Activated naive CD4-positive, alpha-beta T cell treated with anti-CD3 and anti-CD28 coated beads, Interleukin-2, amount 50 U/mL, for 16 hours (primary cell): ENCODE measurements around the gene KLHL2.

Experiments
- DNase-seq: peaks from one replicate; pipeline ENCODE4 v3.0.0-alpha.2; 2020

Gene KLHL2

DNA sequence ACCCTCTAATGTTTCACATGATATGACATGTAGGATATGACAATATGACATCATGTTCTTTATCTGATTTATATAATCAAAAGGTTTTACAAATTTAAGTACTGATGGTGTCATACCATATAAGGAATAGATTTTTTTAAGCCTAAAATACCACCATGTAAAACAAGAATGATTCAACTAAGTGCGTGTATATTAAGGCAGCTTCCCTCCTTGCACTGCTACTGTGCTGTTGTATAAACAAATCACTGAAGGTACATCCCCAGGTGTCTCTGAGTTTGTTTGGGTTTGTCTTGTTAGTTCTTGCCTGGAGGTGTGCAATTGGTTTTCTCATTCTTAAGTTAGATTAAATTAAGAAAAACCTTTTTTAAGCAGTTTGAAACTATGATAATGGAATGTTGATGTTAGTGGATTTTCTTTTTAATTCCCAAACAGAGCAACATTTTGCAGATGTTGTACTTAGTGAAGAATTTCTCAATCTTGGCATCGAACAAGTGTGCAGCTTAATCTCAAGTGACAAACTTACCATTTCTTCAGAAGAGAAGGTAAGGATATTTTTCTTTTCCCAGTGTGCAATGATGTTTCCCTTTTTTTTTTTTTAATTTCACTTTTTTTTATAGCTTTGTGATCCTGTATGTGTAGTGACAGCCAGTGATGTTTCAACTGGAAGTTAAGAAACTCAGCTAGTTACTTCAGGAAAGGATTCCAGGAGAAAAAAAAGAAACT is 86.7 kb downstream of the KLHL2 start:
- DNase-seq = no peak

DNA sequence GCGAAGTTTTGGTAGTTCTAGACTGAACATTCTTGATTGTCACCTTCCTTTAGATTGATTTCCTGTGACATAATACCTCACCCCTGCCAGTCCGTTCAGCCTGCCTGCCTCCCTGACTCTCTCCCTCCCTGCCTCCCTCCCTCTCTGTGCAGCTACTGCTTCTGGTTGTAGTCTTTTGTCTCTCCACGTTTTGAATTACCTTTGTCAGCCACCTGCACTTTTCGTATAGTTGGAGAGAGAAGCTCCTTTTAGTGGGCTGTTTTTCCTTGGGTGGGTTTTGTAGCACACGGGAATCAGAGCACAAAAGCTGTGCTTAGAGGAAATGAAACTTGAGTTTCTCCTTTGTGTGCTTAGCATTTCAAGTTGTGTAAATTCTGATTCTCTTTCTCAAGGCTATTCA is 87.5 kb downstream of the KLHL2 start:
- DNase-seq = no peak

DNA sequence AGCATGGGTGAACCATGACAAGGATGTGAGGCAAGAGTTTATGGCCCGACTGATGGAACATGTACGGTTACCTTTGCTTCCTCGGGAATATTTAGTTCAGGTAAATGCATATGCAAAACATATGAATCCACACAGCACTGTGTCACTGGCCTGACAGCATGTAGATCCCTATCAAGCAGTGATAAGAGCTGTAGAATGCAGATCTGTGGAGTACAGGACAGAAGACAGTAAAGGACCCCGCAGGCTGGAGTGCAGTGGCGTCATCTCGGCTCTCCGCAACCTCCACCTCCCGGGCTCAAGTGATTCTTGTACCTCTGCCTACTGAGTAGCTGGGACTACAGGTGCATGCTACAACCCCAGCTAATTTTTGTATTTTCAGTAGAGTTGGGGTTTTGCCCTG is 90.3 kb downstream of the KLHL2 start:
- no peak for DNase-seq

DNA sequence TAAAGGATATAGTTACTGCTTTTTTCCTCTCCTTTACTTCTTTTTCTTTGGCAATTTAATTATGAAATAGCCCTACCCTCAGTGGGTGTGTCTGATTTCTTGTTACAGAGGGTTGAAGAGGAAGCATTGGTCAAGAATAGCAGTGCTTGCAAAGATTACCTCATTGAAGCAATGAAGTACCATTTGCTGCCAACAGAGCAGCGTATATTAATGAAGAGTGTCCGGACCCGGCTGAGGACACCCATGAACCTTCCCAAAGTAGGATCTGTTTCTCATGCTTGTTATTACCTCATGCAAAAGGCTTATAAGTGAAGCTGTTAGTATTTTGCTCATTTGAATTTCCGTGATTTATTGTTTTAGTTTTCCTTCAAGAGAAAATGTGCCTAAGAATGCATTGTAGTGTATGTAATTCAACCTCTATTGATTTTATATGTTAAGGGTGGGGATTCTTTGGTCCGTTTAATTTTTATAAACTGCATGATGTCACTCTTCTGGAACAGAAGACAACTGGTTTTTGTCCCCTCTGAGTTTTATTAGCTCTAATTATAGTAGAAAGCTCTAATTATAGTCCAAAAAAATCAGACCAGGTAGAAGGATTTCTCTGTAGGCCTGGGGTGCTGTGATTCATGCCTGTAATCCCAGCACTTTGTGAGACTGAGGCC is 92.2 kb downstream of the KLHL2 start:
- DNase-seq = no peak

DNA sequence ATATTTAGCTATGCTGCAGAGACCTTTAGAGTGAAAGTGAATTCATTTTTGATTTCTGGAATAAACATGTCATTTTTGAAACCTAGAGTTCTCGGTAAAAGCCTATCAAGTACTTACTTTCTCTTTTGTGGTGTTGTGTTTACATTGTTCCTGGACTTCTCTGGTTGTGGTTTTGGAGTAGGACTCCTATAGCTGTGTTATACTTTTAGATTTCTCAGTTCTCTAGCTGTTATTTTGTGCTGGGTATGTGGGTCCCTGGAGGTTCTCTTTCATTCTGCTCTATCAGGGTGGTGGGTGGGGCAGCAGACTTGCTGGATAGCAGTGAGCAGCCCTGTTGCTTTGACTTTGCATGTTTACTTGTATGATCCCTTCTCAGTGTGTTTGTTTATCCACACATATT is 94.5 kb downstream of the KLHL2 start:
- no peak for DNase-seq

DNA sequence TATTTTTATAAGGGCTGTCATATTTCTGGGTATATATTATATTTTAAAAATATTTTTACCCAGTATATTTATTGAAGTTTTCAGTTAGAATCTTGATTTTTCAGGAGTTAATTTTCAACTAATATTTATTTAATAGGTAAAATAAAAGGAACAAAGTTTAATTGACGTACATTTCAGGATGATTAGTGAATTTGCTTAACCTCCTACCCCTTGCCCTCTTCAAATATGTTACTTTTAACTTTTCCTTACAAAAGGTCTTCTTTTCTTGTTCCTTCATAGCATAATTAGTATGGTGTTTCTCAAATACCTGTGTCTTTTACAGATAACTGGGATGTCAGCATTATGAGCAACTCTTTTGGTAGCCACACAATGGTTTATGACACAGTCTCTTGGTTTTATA is 95.3 kb downstream of the KLHL2 start:
- DNase-seq = no peak

DNA sequence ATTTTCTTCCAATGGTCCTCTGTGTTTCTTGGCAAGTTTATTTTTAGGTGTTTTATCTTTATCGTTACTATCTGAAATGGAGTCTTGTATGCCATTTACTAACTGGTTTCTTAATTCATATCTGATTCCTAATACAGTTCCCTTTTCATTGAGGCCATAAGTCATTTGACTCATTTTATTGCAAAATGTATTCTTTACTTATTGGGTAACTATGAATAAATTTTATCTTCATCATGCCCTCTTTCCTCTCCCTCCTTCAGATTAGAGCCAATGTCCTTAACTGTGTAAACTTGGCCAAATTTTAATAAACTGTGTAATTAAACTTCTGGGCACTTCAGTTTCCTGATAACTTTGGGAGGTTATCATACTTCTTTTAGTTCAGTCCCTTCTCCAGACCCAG is 100.8 kb downstream of the KLHL2 start:
- DNase-seq = no peak

DNA sequence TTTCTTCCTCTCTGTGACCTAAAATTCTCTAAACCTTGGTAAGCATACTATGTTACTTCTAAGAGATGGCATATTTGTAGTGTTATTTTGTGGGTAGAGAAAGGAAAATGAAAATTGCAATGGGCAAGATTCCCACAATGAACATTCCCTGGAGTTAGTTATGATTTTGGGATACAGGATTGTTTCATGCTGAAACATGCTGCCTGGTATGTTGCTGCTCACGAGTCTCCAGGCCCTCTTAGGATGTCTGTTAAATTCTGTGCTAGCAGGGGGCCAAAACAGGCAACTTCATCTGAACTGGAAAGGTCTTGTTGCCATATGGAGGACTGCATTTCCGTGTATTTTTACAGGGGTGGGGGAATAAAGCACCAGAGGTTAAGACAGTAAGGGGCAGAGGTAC is 101.2 kb downstream of the KLHL2 start:
- DNase-seq = no peak

DNA sequence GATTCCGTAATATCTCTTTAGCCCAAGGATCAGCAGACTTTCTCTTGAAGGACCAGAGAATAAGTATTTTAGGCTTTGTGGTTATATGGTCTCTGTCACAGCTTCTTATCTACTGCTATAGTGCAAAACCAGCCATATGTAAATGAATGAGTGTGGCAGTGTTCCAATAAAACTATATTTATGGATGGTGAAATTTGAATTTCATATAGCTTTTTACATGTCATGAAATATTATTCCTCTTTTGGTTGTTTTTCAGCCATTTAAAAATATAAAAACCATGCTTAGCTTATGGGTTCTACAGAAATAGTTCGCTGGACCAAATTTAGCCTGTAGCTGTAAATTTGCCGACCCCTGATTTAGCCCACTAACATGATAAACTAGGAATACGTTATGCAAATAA is 102.1 kb downstream of the KLHL2 start:
- DNase-seq = no peak

DNA sequence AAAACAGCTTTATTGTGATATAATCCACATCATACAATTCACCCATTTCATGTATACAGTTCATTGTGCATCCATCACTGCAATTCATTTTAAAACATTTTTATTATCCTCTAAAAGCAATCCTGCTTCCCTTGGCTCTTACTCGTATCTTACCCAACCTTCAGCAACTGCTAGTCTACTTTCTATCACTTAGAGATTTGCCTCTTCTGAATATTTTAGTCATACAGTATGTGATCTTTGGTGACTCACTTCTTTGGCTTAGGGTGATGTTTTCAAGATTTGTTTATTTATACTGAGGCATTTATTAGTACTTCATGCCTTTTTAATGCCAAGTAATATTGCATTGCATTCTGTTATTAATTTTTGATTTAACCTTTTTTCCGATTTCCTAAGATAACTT is 105.1 kb downstream of the KLHL2 start:
- no peak for DNase-seq

DNA sequence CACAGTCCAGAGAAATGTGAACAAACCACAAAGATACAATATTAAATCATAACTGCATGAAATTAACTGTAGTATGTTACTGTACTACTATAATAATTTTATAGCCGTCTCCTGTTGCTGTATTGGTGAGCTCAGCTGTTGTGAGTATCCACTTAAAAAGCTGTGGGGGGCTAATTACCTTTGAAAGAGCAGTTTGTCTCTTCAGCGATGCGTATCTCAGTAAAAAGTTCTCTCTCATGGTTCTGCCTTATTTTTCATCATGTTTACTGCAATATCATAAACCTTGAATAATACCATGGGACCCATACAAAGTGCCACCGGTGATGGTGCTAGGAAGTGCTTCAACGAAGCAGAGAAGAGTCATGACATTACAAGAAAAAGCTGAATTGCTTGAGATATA is 111.7 kb downstream of the KLHL2 start:
- DNase-seq = no peak

DNA sequence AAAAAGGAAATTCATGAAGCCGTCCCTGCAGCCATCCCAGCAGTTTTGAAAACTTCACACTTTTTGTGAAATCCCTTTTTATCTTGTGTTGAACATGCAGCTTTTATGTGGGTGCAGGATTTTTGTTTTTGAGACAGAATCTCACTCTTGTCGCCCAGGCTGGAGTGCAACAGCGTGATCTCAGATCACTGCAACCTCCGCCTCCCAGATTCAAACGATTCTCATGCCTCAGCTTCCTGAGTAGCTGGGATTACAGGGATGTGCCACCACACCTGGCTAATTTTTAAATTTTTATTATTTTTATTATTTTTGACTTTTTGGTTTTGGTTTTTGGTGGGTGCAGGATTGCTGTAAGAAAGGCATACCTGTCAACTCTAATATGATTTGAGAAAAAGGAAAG is 112.1 kb downstream of the KLHL2 start:
- DNase-seq = no peak

DNA sequence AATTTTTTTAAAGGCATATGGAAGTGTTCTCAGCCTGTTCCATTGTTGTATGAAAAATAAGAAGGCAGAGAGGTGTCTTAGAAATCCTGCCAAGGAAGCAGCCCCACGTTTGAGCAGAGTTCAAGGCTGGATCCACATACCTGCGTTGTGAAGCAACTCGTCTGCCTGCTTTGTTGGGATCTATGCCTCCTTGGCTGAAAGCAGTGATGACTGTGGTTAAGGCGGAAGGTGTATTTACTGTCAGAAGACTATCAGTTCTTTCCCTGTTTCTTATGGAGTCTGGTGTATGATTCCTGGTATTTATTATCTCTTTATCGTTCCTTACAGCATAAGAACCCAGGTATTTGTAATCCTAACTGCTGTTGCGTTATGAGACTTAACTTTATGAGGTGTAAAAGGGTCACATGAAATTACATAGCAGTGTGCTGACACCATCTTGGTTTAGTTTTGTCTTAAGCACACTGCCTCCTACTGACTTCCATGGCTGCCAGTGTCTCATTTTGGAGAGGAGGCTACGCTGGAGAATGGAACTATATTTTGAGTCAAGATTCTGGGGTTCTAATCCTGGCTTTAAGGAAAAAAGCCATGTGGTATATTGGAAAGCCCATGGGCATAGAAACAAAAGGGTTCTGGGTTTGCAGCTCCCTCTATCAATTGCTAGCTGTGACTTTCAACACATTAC is 117.0 kb downstream of the KLHL2 start:
- no peak for DNase-seq

DNA sequence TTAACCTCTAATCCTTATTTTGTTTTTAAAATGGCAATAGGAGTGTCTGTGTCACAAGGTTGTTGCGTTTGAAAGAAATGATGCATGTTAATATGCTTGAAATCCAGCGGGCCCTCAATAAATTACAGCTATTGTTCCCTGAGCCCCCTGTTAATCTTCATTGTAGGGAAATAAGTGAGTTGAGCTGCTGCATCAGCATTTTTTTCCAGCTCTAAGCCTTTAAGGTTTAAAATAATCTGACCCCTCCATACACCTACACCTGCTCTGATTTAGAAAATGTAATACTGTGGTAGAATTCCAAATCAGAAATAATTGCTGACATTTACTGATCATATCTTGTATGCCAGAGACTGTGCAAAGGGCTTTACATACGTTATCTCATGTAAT is 117.5 kb downstream of the KLHL2 start:
- no peak for DNase-seq

DNA sequence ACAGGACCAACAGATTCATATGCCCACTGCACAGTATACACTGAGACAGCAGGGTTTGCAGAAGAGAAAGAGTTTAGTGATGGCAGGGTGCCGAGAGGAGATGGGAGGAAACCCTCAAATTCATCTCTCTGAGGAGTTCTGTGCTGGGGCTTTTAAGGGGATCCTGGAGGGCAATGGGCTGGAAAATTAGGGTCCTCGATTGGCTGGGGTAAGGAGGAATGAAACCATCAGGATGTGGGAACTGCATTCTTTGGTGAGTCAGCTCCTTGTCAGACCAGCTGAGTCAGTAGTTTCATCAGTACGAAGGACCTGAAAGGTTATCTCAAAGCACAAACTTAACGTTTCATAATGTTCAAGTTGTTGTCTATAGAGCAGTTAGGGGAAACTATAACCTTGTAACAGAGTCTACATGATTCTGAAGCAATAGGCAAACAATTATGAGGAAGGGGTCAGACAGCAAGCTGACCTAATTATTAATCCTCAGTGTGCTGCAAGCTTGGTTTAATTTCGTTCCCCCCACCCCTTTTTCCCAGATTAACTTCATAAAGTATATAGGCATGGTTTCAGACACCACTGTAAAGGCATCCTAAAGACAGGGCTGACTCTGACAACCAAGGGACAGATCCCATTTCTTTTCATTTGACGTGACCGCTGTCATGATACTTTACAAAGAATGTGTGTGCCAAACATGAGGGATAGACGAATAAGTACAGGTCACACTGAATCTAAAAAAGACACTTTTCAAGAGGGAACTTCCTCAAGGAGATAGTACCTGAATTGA is 118.6 kb downstream of the KLHL2 start:
- no peak for DNase-seq

DNA sequence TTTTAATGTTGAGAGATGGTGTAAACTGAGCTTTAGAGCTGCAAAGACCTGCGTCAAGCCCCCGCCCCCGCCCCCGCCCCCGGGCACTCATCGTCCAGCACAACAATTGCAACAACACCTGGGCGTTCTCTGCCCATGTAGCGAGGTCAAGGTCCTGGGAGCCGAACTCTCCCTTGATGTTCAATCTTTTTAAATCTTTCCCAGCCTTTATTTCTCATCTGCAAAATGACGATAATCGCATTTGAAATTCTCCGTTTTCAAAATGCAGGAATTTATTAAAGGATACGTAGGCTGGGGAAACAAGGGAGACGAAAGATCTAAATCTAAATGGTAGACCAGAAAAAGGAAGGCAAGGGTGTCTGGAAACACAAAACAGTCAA is 119.5 kb downstream of the KLHL2 start:
- no peak for DNase-seq

DNA sequence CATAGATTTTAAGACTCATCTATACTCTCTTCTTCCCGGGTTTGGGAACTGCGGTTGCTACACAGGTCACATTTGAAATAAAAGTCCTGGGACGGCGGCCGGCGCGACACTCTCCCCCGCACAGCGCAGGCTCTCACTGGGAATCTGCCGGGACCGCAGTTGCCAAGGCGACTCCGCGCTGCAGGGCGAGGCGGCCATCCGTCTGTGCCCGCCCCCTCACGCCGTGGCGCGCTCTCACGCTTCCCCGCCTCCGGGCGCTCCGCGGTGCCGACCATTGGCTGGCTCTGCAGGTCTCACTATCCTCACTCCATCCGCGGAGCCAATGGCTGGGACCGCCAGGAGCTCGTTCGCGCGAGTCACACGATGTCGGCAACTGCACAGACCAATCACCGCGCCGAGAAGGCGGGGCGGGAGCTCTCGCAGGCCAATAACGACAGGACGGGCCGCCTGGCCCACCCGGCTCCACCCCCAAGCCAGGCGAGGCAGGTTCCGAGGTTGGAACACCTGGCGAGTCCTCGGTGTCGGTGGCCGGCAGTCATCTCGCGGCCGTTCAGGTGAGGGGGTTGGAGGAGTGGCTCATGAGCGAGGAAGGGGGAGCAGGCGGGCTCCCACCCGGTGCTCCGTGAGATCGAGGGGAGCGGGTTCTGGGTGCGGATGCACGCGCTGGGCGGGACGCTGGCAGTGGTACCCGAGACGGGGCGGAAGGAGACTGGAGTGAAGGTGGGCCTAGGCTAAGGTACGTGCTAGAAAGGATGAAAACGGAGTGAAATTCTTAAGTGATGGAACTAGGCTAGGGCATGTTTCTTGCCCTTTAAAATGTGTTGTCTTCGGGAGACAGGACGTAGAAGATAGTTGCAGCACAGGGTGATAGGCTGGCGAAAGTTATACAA is 120.1 kb downstream of the KLHL2 start, which contains the start of gene MSMO1:
TSS of gene MSMO1 (plus strand) at position 459 of the 890 bp plus-strand sequence. CDS start 5,702 bp downstream, outside the sequence.
- peak; percentile 99 for DNase-seq

DNA sequence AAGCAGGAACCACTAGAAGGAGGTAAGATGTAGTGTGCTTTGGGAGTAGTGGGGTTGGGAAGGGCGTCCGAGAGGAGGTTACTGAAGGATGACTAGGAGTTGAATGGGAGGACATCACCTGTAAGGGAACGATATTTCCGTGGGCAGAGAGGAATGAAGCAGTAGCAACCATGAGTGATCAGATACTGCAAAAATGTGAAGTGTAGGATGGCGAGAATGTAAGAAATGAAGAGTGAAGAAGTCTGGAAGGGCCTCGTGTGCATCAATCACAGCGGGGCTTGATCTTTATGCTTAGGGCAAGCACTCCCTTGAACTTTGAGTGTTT is 120.7 kb downstream of the KLHL2 start:
- no peak for DNase-seq

DNA sequence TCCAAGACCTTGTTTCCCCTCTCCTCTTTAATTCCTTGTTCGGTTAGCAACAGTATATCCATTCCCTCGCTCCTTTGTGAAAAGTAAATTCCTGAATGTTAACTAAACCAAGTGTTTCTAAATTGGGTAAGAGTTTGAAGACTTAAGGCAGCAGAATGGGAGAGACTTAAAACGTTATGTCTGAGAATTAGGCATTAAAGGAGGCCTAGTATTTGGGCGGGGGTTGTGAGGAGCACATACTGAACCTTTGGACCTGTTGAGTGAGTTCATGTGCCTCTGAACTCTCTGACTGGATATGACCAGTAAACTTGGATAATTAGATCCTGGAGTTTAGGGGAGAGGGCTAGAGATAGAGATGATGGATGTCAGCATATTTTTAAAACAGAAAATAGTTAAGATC is 121.3 kb downstream of the KLHL2 start:
- no peak for DNase-seq

DNA sequence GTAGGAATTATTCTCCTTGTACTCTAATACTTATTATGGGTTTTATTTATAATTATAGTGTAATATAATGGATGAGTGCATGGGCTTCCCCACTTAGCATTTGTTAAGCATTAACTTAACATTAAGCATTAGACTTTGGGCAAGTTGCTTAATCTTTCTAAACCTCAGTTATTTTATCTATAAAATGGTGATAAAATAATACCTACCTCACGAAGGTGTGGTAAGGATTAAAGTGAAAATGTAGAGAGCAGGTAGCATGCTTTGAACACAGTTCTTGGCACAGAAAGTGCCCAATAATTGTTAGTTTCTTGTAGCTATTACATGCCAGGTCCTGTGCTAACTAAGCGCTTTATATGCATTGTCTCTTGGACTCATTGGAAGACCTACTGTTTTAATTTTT is 122.7 kb downstream of the KLHL2 start:
- no peak for DNase-seq

DNA sequence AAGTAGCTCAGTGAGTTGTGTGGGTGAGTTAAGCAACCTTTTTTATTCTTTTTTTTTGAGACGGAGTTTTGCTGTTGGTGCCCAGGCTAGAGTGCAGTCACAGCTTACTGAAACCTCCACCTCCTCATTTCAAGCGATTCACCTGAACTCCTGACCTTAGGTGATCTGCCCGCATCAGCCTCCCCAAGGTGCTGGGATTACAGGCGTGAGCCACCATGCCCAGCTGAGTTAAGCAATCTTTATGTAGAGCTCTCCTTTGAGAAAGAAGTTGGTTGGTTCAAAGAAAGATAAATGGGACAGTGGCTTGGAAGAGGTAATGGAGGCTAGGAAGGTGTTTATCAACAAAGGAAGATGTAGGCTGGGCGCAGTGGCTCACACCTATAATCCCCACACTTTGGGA is 123.3 kb downstream of the KLHL2 start:
- no peak for DNase-seq

DNA sequence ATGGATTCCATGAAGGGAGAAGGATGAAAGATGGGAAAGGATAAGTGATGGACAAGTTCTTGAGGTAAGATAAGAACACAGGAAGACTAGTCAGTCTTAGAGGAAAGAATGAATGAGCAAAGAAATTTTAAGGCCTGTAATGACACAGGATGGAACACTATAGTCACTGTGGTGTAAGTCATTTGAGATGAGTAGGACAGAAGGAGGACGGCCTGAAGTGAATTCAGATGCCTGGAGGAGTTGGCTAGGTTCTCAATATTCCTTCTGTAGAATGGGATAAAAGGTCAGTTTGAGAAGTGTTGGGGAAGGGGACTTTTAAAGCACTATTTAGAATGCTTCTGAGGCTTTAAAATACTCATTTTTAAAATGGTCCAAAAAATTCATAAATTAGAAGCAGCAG is 124.0 kb downstream of the KLHL2 start:
- DNase-seq = no peak

DNA sequence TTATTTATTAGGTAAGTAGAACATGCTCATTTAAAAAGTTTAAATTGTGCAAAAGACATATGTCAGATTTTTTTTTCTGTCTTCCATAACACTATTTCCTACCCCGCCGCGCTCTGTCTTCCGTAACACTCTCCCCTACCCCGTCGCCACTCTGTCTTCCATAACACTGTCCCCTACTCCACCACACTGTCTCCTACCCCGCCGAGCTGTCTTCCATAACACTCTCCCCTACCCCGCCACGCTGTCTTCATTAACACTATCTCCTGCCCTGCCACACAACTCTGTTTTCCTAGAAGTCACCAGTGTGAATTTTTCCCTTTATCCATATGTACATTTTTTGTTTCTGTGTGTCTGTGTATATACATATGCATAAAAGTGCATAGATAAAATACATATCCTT is 124.5 kb downstream of the KLHL2 start:
- no peak for DNase-seq
